NT2/D1 (cell line): ENCODE data around the gene SEMA6B.
A peak's percentile ranks its signal among the peaks of the same experiment; 100 is the strongest.

Experiments
- DNase-seq: peaks from one replicate; pipeline ENCODE4 v3.0.0-alpha.2; 2011; ENCODE audit warnings: low read depth, low spot score
- H3K27me3 ChIP-seq: 2 replicates; pipeline ENCODE4 v1.6.0; 2011; ENCODE audit warnings: mild to moderate bottlenecking; ENCODE audit not compliant: insufficient read length, insufficient read depth
- H3K36me3 ChIP-seq: 2 replicates; pipeline ENCODE4 v1.6.1; 2011; ENCODE audit warnings: mild to moderate bottlenecking, low read length, mixed read lengths; ENCODE audit not compliant: insufficient read depth, insufficient read length
- H3K4me1 ChIP-seq: 2 replicates; pipeline ENCODE4 v1.5.1; 2011; ENCODE audit not compliant: insufficient read depth, insufficient read length
- H3K4me3 ChIP-seq: 2 replicates; pipeline ENCODE4 v1.5.1; 2011; ENCODE audit warnings: low read depth; ENCODE audit not compliant: insufficient read length
- H3K9ac ChIP-seq: 2 replicates; pipeline ENCODE4 v1.6.0; 2011; ENCODE audit warnings: low read depth; ENCODE audit not compliant: insufficient read length
- H3K9me3 ChIP-seq: 2 replicates; pipeline ENCODE4 v1.5.1; 2011; ENCODE audit warnings: mild to moderate bottlenecking, low read length; ENCODE audit not compliant: insufficient read depth
- SUZ12 ChIP-seq: IDR thresholded peaks from 2 replicates; pipeline ENCODE4 v1.6.1; 2011; ENCODE audit not compliant: insufficient read length, insufficient read depth; ENCODE audit errors: extremely low read depth
- YY1 ChIP-seq: IDR thresholded peaks from 2 replicates; pipeline ENCODE4 v1.6.1; 2011; ENCODE audit not compliant: insufficient read length, insufficient read depth
- ZNF274 ChIP-seq: IDR thresholded peaks from 2 replicates; pipeline ENCODE4 v1.6.1; 2011; ENCODE audit warnings: mild to moderate bottlenecking, low read depth, low read length

SEMA6B gene

GRCh38 chr19:4512070-4512469 is 47.4 kb downstream of the SEMA6B start:
- peaks cover 13% of the 10 kb centered on the region for H3K36me3 ChIP-seq
- TF ChIP-seq YY1 (no peak), SUZ12 (no peak), ZNF274 (no peak)
- H3K4me3 ChIP-seq: no peak overlapping the region
- H3K27me3 ChIP-seq: peaks cover 24% of the 10 kb centered on the region
- peaks cover 2% of the 10 kb centered on the region for H3K4me1 ChIP-seq
- no peak overlapping the region for H3K9ac ChIP-seq
- DNase-seq: no peak
- H3K9me3 ChIP-seq: no peaks in the 10 kb centered on the region

GRCh38 chr19:4511300-4512054 is 48.0 kb downstream of the SEMA6B start:
- peaks cover 24% of the 10 kb centered on the region for H3K27me3 ChIP-seq
- peaks cover 2% of the 10 kb centered on the region for H3K4me1 ChIP-seq
- no peak for TF ChIP-seq ZNF274
- TF ChIP-seq YY1: no peak
- TF ChIP-seq SUZ12: no peak
- no peak overlapping the region for H3K9ac ChIP-seq
- H3K9me3 ChIP-seq: no peaks in the 10 kb centered on the region
- no peak for DNase-seq
- H3K36me3 ChIP-seq: peaks cover 19% of the 10 kb centered on the region
- no peak overlapping the region for H3K4me3 ChIP-seq

- peaks cover 2% of the 10 kb centered on the region for H3K4me1 ChIP-seq
- no peak for DNase-seq
- TF ChIP-seq YY1: no peak
- no peak for TF ChIP-seq SUZ12
- no peak for TF ChIP-seq ZNF274
- H3K4me3 ChIP-seq: peak overlapping the region; percentile 4
- no peaks in the 10 kb centered on the region for H3K9me3 ChIP-seq
- peaks cover 28% of the 10 kb centered on the region for H3K36me3 ChIP-seq
- peaks cover 19% of the 10 kb centered on the region for H3K27me3 ChIP-seq
- no peak overlapping the region for H3K9ac ChIP-seq
Observed at GRCh38 chr19:4510435-4511255, 48.8 kb downstream of the SEMA6B start.

- H3K4me3 ChIP-seq: no peak overlapping the region
- DNase-seq: no peak
- peaks cover 19% of the 10 kb centered on the region for H3K27me3 ChIP-seq
- TF ChIP-seq YY1 (no peak), ZNF274 (no peak), SUZ12 (no peak)
- no peaks in the 10 kb centered on the region for H3K9me3 ChIP-seq
- H3K4me1 ChIP-seq: peaks cover 5% of the 10 kb centered on the region
- peaks cover 47% of the 10 kb centered on the region for H3K36me3 ChIP-seq
- H3K9ac ChIP-seq: no peak overlapping the region
Observed at GRCh38 chr19:4508698-4509097, 50.8 kb downstream of the SEMA6B start.

GRCh38 chr19:4507804-4508203 is 51.7 kb downstream of the SEMA6B start:
- Histone ChIP-seq H3K9ac (no peak overlapping the region), H3K4me1 (peaks cover 10% of the 10 kb centered on the region), H3K4me3 (no peak overlapping the region)

GRCh38 chr19:4507150-4507452 is 52.4 kb downstream of the SEMA6B start:
- no peak for TF ChIP-seq YY1
- no peak for TF ChIP-seq SUZ12
- no peak for TF ChIP-seq ZNF274
- no peak overlapping the region for H3K9ac ChIP-seq
- DNase-seq: no peak
- peaks cover 63% of the 10 kb centered on the region for H3K36me3 ChIP-seq
- H3K4me3 ChIP-seq: no peak overlapping the region
- no peaks in the 10 kb centered on the region for H3K9me3 ChIP-seq
- peaks cover 12% of the 10 kb centered on the region for H3K27me3 ChIP-seq
- H3K4me1 ChIP-seq: peaks cover 14% of the 10 kb centered on the region

More at GRCh38 chr19:4507804-4508203, 51.7 kb downstream of the SEMA6B start:
- no peak for TF ChIP-seq YY1
- TF ChIP-seq ZNF274: no peak
- no peak for TF ChIP-seq SUZ12
- H3K36me3 ChIP-seq: peaks cover 56% of the 10 kb centered on the region
- peaks cover 19% of the 10 kb centered on the region for H3K27me3 ChIP-seq
- DNase-seq: no peak
- H3K9me3 ChIP-seq: no peaks in the 10 kb centered on the region

- no peaks in the 10 kb centered on the region for H3K9me3 ChIP-seq
- no peak for TF ChIP-seq YY1
- no peak for TF ChIP-seq SUZ12
- TF ChIP-seq ZNF274: no peak
- no peak overlapping the region for H3K9ac ChIP-seq
- H3K4me1 ChIP-seq: peaks cover 14% of the 10 kb centered on the region
- peaks cover 7% of the 10 kb centered on the region for H3K27me3 ChIP-seq
- DNase-seq: no peak
- H3K36me3 ChIP-seq: peaks cover 68% of the 10 kb centered on the region
- H3K4me3 ChIP-seq: no peak overlapping the region
Observed at GRCh38 chr19:4506449-4507149, 52.9 kb downstream of the SEMA6B start.
